Suppressor macrophage (primary cell): Measurements from ENCODE around the gene PANX2.

Source experiments
- DNase-seq, 4 experiments: peaks; one replicate each; pipeline ENCODE4 v3.0.0-alpha.2; 2020 to 2022

The PANX2 gene

DNA sequence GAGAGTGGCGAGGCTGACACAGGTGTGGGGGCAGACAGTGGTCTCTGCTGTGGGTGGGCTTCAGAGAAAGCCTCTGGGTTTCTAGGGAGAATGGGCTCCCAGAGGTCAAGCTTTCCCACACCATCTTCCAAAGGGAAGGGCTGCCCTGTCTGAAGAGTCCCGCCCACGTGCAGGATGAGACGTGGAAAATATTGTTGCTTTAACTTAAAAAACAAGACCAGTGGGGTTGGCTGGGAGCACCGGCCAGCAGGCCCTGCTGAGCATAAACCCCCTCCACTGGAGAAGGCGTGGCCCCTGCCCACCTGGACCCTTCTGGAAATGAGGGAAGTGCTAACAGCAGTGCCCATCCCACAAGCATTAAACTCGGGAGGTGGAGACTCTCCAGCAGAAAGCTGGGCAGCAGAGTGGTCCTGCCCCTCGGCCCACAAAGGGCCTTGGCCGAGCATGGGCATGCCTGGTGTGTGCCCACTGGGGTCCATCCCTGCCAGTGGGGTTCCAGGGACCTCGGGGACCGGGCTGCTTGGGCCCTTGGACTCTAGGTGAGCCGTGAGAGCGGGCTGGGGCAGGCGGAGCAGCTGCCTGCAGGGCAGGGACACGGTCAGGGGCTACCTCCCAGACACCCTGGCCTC, 45.6 kb downstream of the PANX2 start:
- DNase-seq = no peak

DNA sequence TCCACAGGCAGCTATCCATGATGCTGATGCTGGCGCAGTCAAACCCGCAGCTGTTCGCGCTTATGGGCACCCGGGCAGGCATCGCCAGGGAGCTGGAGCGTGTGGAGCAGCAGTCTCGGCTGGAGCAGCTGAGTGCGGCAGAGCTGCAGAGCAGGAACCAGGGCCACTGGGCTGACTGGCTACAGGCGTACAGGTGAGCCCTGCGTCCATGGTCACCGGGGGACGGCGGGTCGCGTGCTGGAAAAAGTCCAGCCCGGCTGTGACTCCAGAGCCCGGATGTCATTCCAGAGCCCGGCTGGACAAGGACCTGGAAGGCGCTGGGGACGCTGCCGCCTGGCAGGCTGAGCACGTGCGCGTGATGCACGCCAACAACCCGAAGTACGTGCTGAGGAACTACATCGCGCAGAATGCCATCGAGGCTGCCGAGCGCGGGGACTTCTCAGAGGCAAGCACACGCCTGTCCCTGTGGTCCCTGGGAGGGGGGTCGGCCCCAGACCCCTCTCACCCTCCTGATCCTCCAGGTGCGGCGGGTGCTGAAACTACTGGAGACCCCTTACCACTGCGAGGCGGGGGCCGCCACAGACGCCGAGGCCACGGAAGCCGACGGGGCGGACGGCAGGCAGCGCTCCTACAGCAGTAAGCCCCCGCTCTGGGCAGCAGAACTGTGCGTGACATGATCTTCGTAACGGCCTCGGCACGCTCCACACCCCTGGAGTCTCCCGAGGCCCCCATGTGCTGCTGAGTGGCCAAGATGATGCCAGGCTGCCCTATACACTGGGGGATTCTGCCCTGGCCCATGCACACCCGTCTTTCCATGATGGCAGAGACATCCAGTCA, 46.4 kb downstream of the PANX2 start:
- no peak for DNase-seq

DNA sequence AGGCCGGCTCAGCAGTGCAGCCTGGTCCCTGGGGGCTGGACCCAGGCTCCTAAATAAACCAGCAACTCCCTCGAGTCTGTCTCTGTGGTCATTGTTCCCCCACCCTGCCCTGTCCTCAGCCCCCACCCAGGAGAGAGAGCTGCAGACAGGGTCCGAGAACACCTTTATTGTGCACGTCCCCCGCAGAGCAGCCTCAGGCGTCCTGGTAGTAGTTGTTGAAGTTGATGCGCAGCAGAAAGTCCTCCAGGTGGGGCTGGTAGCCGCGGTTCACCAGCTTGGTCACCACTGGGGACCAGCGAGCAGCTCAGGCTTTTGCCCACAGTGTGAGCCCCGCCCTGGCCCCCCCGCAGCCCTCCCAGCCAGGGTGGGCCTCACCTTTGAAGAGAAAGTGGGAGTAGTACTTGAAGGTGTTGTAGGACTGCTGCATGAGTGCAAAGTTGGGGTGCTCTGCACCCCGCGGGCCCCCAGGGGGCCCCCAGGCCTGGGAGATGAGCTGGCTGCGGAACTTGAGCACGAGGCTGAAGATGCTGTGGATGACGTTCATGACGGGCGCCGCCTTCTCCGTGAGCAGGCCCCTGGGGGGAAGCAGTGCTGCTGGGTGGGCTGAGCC, 47.1 kb downstream of the PANX2 start:
- no peak for DNase-seq

DNA sequence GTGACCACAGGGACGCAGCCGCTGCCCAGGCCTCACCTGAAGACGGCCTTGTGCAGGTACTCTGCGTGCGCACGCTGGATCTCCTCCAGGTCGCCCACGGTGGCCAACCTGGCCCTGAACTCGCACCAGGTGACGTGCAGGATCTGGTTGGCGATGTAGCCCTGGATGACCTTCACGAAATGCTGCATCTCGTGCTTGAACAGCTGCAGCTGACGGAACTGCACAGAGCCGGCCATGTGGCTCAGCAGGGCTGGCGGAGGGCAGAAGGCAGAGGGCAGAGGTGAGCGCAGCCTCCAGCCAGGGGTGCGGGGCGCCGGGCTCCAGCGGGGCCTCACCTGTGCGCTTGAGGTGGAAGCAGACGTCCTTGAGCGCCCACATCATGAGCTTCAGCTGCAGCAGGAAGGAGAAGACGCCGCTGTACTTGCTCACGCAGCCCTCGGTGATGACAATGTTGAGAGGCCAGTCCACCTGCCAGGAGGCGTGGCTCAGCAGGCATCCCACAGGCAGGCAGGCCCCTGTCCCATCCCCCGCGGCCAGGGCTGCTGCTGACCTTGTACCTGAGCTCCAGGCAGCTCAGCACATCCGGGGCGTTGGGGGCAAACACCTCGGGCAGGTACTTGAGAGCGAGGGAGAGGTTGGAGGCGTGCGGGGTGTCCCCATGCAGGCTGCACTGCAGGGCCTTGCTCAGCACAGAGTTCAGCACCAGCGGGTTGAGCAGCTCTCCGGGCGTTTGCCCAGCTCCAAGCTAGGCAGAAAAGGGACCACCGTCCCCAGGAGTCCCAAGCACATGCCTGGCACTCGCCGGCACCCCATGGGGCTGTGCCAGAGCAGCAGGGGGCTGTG, 47.8 kb downstream of the PANX2 start:
- DNase-seq = no peak

DNA sequence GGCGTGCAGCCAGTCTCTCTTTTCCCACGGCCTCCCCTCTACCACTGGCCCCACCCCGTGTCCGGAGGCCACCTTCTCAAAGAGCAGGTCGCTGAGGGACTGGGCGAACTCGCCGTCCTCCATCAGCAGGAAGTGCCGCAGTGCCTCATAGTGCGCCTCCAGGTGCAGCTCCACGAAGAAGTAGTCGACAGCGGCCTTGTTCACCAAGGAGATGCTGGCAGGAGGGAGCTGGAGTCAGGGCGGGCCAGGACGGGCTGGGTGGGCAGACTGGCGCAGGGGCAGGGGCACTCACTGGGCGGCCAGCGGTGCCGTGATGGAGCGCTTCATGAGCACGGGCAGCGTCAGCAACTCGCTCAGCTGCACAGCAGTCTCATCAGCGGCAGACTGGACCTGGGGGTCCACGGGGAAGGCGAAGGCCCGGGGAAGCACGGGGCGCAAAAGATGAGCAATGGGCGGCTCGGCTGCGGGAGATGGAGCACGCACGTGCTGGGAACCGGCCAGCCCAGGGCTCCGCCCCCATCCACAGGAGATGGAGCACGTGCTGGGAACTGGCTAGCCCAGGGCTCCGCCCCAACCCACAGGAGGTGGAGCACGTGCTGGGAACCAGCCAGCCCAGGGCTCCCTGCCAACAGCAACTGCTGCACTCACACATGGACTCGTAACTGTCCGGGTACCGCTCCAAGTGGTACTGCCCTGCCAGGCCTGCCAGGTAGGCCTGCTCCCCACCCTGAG, 48.6 kb downstream of the PANX2 start:
- peak; percentile 40 to 71 (median 51) for DNase-seq

DNA sequence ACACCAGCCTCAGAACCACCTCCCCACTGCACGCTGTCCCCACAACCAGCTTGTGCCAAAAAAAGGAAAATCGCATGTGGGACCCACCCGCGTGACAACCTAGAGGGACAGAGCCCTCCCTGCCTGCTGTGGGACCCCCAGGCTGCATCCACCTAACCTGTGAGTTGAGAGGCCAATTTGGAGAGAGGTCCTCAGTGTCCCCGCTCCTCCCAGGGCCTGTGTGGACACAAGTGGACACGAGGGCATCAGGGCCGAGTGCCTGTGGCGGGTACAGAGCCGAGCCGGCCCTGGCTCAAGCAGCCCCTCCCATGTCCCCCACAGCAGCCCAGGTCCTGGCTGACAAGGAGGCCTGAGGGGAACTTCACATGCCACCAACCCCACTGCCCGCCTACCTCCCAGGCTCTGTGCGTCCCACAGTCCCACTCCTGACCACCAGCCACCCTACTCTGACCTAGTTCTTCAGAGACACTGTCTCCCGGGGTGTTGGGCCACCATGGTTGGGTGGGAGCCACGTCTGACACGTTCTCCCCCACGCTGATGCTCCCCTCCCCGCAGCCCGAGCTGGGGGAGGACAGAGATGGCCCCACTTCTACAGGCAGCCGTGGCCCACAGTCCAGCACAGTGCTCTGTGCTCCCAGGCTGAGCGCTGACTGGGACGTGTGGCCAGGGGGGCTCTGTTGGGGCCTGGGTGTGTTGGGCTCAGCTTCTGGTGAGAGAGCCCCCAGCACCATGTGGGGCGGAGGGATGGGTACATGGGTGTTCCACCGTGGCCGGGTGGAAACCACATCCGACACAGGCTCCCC, 49.5 kb downstream of the PANX2 start:
- DNase-seq = no peak

DNA sequence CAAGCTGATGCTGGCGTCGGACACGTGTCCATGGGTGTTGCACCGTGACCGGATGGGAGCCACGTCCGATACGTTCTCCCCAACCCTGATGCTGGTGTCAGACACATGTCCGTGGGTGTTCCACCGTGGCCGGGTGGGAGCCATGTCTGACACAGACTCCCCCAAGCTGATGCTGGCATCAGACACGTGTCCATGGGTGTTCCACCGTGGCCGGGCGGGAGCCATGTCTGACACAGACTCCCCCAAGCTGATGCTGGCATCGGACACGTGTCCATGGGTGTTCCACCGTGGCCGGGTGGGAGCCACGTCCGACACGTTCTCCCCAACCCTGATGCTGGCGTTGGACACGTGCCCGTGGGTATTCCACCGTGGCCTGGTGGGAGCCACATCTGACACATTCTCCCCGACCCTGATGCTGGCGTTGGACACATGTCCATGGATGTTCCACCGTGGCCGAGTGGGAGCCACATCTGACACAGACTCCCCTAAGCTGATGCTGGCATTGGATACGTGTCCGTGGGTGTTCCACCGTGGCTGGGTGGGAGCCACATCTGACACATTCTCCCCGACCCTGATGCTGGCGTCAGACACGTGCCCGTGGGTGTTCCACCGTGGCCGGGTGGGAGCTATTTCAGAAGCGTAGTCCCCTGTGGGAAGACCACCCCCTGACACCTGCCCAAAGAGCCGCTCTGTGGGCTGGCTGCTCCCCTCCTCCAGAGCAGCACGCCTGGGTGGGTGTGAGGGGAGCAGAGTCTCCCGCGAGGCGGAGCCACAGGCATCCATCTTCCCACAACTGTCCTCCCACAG, 50.3 kb downstream of the PANX2 start:
- no peak for DNase-seq

DNA sequence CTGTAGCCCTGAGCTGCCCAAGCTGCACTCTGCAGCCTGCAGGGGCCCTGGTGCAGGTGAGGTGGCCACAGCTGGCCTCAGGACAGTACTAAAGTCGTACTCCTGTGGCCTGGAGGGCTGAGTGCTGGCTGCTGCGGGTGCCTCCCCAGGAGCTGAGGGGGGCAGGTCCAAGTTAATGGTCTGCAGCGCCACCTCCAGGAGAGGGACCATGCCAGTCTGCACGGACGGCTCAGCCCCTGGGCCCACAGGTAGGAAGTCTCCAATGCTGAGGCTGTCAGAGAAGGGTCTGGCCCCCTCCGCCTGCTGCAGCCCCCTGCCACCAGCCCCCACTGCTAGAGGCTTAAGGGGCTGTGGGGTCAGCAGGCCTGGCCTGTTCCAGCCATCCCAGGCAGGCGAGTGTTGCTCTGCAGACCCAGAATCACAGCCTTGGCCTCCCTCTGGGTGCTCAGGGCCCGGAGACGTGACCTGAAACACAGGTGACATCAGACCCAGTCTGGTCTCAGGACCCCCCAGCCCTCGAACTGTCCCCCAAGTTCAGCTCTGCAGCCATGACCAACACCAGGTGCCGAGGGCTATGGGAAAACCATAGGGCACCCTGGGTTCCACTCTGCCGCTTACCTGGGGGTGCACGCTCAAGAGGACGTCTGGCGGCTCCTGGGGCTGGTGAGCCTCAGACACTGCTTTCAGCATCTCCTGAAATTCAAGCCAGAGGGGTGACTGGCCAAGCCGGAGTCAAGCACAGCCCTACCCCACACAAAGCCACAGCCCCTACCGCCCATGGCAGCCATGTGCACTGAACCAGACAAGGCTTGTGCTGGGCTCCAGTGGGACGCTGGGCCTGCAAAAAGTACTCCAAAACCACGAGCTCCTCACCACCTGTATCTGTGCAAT, 51.1 kb downstream of the PANX2 start:
- DNase-seq = no peak

DNA sequence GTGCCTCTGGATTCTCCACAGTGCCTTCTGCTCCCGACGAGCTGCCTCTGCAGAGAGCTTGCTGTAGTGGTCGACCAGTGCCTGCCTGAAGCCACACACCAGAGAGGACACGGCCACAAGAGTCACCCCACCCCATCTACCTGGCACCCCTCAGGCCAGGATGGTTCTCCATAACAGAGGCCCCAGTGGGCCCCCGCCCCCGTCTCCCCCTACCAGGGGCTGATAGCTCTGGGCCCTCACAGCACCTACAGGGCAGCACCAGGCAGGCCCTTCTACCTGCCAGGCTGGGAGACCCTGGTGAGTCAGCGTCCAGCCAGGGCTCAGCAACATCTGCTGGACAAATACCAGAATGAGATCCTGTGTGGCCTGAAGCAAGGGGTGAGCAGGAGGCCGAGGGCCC, 52.0 kb downstream of the PANX2 start:
- DNase-seq = no peak

DNA sequence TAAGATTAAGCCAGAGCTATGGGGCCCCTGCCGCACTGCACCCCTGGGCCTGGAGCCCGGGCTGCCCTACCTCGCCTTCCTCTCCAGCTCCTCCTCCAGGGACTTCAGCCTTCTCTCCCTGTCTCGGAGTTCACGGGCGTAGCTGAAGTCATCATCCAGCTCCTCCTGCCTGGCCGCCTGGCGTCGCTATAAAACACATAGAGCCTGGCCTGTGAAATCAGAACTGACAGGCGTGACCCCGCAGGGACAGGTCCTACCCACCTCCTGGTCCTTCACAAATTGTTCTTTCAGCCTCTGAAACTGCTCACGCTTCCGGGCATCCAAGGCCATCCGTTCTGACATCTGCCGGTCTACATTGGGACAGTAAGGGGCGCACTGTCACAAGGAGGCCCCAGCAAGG, 53.5 kb downstream of the PANX2 start:
- no peak for DNase-seq

DNA sequence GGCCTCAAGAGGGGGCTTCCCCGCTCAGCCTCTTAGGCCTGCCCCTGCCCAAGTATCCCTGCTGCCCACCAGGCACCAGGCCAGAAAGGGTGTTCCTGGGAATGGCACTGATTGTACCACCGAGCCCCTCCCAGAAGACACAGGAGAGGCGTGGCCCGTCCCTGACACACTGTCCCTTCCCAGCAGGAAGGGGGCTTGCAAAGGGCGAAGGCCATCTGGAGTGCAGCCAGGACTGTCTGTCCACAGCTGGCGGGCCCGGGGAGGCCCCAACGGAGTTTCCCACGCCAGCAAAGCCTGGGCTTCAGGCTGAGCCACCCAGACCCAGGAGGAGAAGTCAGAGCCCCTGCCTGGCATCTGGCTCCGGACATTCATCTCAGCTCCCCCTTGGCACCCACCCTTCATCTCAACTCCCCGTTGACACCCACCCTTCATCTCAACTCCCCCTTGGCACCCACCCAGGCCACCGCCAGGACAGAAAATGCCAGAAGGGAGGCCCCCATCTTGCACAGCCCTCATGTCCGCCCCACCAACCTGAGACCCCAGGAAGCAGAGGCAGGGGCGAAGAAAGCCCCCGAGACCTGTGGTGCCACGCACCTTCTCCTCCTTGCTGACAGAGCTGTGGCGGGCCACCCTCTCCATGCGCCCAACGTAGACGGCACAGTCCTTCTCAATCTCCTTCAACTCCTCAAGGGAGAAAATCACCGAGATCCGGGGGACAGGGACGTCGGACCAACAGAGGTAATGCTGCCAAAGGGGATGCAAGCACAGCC, 54.9 kb downstream of the PANX2 start:
- DNase-seq = no peak

DNA sequence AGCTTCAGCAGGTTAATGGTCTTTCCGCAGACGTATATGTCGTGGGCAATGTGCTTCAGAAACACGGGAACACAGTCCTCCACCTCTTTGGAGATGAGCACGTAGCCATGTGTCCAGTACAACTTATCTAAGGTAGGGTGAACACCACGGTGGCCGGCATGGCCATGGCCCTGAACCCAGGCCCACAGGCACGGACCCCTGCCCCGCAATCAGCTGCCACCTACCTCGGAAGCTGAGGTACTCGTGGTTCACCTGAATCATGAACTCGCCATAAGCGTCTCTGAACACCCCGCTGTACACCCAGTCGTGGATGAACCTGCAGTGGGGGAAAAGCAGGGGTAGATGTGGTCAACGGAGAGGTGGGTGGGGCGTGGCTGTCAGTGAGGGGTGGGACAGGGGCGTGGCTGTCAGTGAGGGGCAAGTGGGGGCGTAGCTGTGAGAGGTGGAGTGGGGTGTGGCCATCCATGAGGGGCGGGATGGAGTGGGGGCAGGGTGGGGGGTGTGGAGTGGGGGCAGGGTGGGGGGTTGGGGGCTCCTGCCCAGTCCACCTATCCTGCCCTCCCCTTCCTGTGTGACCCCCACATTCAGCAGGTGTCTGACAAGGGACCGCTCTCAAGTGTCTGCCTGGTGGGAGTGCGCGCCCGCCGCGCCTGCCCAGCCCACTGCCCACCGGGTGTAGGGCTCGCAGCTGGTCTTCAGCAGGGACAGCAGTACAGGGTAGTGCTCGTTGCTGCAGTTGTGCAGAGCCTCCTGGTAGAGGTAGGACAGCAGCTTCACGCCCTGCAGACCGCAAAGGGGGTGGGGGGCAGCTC, 55.7 kb downstream of the PANX2 start:
- DNase-seq = no peak

DNA sequence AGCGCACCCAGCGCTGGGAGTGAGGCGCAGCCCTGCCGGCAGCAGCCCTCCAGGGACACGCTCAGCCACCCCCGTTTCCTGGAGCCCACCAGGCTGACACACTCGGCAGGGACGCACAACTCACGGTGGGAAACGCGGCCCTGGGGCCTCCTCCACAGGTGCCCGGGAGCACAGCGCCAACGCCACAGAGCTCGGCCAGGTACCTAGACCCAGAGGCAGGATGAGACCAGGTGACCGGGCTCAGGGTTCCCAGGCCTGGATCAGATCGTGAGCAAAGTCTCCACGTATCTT, 56.3 kb downstream of the PANX2 start:
- no peak for DNase-seq

DNA sequence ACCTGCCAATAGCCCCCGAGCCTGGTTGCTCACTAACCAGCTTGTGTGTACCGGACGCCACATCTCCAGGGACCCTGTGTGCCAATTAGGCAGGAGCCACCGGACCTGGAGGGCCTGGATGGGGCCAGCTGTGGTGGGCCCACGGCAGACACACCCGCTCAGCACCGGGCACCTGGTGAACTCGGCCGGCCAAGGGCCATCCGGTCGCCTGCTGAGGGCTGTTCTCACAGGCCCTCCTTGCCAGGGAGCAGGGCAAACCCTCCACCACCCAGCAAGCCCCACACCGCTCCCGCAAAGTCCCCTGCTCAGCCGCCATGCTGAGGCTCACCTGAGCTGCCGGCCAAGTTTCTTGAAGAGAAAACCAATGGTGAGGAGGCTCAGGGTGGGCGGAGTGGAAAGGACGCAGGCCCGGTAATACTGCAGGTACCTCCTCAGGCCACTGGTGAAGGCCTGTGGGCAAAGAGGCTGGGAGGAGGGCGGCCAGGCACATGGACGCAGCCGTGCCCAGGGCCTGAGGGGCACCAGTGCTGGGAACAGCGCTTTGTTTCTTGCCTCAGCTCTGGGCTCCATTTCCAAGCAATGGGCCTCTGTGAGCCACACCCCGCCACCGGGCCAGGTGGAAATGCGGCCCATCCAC, 57.2 kb downstream of the PANX2 start:
- DNase-seq = no peak

DNA sequence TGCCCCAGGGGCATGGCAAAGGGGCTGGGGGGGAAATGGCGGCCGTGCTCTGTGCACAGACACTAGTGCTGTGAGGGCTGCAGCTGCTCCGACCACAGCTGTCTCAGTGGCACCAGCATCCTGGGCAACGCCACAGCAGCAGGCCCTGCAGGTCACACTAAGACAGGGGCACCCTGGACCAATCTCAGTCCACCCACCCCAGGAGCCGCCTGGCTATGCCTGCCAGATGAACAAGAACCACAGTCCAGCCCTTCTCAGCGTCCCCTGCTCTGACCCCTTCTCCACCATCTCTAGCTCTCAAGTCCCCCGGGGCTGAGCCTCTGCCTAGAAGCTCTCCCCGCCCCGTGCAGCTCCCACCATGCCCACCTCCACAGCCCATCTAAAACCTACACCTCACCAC, 57.8 kb downstream of the PANX2 start:
- no peak for DNase-seq

DNA sequence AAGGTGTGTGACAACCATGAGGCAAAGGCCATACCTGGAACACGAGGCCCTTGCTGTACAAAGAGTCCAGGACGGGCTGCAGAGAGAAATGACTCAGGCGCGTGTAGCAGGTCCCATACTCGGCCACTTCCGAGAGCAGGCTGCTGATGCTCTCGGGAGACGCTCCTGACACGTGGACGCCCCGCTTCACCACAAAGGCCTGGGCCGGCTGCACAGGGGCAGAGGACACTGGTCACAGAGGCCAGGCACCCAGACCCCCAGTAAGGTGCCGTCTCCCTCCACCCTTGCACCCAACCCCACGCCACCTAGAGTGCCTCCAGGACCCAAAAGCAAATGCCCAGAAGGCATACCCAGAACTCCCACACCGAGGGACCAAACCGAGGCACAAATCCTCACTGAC, 58.8 kb downstream of the PANX2 start:
- DNase-seq = no peak
